GDM1 (cell line): ENCODE data around the gene RNF13.

ENCODE experiments used
- DNase-seq: peaks from one replicate; lab custom pipeline; 2025; lab: John Stamatoyannopoulos, UW

RNF13 gene, protein sequence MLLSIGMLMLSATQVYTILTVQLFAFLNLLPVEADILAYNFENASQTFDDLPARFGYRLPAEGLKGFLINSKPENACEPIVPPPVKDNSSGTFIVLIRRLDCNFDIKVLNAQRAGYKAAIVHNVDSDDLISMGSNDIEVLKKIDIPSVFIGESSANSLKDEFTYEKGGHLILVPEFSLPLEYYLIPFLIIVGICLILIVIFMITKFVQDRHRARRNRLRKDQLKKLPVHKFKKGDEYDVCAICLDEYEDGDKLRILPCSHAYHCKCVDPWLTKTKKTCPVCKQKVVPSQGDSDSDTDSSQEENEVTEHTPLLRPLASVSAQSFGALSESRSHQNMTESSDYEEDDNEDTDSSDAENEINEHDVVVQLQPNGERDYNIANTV

DNA sequence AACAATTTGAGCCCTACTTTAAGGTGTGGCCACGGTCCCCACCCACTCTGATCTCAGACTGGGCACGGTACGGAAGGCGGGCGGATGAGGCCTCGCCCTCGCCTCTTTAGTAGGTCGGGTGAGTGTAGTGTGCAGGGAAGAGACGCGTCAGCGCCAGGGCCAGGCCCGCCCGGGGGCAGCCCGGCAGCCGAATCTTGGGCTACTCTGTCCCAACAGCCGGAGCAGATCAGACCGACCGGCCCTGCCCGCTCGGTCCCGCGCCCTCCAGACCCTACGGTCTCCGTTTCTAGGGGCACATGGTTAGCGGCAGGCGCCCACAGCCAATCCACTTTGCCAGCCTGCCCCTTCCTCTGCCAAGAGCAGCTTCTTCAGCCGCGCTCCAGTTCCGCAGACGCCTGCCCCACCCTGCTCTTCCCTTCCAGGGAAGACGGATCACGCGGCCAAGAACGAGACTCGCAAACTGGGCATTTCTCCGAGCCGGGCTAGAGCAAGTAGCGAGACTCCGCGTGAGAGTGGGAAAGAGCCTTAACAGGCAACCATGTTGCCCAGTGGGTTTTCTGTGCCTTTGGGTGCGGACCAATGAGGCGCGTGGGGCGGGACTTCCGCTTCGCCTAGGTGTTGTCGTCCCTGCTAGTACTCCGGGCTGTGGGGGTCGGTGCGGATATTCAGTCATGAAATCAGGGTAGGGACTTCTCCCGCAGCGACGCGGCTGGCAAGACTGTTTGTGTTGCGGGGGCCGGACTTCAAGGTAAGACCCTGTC, at the start of gene RNF13:
Gene RNF13, plus strand, starts transcription at position 610 of the 761 bp plus-strand sequence. CDS start 32,812 bp downstream, outside the sequence.
- DNase-seq = peak; percentile 89

DNA sequence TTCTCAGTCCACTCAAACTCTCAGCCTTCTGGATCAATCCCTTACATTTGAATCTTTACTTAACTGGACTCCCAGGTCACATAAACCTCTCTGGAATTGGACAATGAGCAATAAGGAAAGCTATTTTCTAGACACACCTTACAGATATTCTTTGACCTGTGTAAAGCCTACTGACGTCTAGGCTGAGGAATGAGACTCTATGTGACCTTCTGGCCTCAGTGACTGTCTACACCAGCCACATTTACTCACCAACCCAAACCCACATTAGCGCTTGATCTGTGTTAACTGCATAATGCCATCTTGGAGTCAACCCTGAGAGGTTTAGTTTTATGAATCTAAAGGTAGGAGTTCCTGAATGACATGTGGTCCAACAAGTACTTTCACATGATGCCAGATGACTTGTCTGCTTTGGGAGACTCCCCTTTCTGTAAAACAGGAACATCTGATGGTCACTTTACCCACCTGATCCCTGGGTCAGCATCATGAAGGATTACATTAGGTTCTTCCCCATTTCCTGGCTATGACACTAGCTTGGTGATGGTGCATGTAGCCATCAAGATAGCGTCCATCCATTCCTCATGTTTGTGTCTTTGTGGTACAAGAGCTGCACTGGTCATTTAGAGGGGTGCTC, 49.3 kb upstream of the RNF13 start:
- DNase-seq = no peak

DNA sequence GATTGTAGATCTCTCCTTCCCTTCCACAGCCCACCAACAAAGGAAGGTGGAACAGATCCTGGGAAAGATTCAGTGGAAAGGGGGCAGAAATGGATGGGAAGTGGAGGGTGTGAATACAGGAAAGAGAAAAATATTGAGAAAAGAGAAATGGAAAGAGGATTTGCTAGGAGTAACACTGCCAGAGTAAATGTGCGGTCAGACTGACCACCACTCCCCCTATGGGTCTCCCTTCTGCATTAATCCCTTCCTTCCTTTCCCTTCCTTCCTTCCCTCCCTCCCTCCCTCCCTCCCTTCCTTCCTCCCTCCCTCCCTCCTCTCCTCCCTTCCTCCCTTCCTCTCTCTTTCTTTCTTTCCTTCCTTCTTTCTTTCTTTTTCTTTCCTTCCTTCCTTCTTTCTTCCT, 48.7 kb upstream of the RNF13 start:
- DNase-seq = no peak

DNA sequence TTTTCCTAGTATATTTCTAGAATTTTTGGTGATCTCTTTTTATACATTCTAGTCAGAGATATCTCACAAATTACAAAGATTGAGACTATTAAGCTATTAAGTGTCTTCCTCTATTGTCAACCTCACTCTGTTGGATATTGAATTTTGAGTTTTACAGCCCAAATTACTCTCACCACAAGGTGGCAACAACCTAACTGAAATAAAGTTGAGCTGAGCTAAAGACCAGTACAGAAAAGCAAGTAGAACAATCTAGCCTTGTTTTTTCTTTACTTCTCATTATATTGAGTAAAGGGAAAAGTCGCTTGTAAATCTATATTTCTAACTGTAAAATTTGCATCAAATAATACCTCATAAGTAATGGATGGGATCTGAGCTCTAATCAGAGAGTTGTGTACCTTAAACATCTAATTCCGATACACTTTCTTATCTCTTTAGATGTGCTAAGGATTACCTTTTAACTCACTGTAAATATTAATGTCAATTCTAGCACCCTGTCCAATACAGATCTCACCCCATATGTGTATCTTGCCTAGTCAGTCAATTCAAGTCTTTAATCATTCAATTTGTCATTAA, 47.2 kb upstream of the RNF13 start:
- peak; percentile 38 for DNase-seq

DNA sequence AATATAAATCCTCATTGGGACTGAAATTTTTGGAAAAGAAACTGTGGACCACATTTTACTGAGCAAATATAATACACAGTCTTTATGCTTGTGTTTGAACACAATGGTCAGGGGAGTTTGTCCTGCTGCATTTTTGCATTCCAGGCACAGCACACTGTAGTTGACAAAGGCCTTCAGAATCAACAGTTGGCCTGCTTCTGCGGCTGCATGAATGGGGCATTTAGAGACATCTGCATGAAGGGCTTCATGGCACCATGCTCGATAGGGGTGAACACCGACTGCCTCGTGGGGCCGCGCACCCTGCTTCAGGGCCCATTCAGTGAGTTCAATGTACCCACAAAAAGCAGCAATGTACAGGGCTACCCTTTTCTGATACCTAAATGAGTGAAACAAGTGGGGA, 45.3 kb upstream of the RNF13 start:
- DNase-seq = no peak

DNA sequence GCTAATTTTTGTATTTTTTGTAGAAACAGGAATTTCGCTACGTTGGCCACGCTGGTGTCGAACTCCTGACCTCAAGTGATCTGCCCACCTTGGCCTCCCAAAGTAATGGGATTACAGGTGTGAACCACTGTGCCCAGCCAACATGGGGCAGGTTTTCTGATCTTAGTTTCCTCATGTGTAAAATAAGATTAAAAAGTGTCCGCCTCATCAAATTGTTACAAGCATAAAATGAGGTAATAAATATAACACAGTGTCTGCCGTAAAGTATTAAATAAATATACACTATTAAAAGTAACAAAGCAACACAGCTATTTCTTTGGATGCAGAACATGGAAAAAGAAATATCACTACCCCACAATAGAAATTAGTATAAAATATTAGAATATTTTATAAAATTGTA, 44.3 kb upstream of the RNF13 start:
- no peak for DNase-seq

DNA sequence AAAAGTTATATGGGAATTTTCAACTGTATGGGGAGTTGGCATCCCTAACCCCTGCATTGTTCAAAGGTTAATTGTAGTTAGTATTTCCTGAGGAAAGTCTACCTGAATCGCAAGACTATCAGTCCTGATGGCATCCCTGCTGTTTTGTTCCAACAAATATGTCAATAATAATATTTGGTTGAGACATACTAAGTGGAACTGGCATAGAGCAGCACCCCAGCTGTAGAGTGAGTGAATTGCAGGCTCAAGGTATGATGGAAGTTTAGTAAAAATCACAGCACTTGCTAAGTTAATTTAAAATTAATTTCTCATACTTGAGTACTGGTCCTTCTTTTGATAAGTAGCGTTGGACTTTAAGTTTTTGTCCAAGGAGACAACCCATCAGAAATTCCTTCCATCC, 42.8 kb upstream of the RNF13 start:
- DNase-seq = no peak

DNA sequence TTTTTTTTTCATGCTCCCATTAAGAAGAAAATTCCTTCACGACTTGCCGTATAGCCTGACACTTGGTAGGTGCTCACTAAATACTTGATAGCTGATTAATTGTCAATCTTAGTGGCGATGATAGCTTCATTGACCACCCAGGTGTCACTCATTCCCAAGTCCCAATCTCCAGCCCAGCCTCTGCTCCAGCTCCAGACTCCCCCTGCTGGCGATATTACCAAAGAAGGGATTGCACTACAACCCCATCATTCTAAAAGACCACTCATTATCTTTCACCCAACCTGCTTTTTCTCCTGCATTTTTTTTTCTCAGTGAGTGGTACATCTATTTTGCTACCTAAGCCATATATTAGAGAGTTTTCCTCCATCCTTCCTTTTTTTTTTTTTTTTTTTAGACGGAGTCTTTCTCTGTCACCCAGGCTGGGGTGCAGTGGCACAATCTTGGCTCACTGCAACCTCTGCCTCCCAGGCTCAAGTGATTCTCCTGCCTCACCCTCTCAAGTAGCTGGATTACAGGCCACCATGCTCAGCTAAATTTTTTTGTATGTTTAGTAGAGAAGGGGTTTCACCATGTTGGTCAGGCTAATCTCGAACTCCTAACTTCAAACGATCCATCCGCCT, 41.3 kb upstream of the RNF13 start:
- DNase-seq = peak; percentile 5

DNA sequence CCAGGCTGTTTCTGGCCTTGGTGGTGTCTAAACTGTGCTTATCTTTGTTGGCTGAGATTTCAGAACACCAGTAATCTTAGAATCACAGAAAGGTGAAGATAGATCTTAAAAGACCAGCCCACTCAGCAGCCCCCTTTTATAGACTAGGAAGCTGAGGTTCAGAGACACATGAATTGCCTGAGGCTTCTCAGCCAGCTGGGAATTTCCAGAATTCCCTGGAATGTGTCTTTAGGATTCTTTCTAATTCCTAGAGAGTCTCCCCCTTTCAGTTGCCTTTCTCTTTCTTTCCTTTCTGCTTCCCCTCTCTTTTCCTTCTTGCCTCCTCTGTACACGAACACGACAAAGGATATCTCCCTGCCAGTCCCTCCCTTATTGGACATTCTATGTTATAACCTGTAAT, 40.2 kb upstream of the RNF13 start:
- no peak for DNase-seq

DNA sequence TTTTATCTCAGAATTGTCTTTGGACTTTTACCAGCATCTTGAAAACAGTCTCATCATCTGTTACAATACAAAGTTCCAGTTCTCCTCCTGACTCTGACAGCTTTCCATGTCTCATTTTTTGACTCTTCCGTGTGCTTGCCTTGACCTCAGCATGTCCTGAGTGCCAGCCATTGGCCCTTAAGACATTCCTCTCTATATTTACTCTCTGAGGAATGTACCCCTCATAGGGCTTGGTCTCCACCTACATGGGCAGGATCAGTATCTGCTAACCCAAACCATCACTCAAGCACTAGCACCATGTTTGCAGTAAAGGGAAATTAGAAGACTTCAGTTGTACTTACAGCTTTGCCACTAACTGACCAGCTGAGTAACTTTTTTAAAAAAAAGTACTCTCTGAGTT, 36.8 kb upstream of the RNF13 start:
- DNase-seq = no peak

DNA sequence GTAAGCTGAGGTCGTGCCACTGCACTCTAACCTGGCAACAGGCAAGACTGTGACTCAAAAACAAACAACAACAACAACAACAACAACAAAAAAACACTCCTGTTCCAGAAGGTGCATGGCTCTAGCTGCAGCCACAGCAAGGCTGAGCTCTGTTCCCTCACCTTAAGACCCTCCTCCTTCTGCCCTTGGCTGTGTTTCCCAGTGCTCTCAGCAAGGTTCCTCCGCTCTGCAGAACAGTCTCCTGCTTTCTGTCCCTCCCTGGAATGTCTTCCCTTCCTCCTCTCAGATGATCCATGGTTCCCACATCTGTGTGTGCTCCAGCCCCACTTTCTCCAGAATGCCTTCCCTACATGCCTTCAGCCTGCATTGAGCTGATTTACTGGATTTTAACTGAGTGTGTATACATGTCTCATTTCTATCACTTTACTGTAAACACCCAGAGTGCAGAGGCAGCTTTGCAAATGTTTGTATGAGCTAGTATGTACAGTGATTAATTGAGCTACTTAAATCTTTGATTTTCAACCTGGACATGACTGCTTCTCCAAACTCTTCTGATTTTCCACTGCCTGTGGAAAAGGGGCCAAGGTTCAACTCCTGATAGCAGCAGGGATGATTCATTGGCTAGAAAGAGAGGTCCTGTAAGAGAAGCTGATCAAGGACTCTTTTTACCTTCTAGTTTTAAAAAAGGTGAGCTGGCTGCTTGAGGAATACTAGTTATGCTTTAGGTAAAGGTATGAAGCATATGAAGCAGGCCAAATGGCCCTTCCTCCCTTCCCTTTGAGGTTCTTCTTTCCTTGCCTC, 35.4 kb upstream of the RNF13 start:
- DNase-seq = no peak

DNA sequence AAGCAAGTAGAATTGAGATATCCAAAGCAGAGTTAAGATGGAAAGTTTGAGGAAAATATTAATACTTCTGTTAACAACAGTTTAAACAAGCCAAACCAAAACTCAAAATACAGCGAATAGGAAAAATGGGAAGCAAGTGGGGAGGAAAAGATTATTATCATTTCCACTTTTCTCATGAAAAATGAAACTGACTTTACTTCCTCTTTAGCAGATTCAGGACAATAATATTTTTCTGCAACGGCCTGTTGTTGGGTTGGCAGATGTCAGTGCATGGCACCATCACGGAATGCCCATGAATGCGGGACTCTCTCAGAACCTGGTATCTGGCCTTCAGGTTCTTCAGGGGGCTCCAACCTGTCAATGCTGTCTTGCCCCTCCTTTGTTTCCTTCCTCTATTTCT, 31.8 kb upstream of the RNF13 start:
- peak; percentile 12 for DNase-seq

DNA sequence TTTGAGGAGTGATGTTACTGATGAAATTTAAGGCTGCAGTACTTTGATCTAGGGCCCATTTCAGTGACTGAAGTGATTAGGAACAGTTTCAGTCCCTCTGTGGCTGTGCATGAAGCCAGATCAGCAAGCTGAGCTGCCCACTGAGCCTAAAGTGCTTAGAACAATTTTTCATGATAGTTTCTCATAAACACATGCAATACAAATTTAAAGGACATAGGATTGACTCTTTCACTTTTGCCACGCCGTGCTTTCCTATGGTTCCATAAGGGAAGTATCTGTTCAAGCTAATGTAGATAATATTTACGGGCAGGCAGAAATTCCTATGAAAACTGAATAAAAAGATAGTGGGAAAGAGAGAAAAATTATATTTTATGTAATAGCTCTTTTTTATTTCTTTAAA, 31.3 kb upstream of the RNF13 start:
- DNase-seq = no peak

DNA sequence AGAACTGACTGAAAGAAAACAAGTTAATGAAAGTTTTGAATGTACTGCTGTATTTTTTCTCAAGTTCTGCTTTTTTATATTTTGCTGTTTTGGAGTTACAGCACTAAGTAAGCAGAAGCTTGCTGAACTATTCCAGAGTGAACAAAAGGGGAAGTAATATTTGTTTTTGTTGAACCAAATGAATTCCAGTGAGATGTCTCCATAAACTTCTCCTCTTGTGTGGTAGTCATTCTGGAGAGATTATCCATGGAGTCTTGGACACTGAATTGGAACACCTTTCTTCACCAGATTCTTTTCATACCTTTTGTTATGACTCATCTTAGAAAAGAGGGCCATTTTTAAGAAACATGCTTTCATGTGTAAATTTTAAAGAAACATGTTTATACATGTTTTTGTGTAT, 29.4 kb upstream of the RNF13 start:
- DNase-seq = peak; percentile 7

DNA sequence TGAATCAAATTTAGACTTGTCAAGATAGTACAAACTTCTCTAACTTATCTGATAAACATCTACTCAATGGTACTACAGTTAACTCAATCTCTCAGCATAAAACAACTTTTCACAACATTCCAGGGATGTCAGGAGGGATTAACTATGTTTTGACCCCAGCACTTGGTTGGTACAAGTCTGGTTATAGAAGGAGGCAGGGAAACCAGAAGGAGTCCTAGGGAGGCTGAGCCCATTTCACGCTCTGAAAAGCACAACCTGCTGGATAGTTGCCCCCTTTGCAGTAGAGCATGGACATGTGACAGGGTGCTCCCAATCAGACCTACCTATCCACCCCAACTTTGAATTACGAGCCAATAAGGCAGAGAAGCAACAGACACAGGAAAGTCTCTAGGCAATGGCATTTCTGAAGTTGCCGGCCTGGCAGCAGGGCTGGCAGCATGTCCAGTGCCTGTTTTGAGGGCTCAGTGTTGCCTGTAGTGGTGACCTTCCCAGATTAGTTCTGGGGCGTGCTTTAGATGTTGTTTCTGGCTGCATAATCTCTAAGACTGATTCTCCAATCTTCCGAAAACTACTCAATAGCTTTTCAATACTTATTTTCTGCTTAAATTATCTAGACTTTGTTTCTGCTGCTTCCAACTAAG, 28.8 kb upstream of the RNF13 start:
- DNase-seq = no peak

DNA sequence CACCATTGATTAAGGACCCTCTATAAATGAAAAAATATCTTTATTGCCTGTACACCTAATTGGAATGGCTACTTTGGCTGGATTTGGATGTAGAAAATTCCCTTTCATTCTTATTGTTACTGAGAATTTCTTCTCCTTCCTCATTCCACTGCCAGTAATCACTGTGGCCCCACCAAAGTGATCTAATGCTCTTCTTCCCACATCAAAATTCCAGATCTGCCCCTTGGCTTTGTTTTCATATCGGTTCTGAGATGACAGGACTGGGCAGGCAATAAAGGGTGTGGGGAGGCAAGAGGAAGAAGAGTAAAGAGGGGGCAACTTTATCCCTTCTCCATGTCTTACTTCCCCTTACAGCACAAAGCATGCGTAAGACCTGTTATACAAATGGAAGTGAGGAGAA, 22.7 kb upstream of the RNF13 start:
- no peak for DNase-seq

DNA sequence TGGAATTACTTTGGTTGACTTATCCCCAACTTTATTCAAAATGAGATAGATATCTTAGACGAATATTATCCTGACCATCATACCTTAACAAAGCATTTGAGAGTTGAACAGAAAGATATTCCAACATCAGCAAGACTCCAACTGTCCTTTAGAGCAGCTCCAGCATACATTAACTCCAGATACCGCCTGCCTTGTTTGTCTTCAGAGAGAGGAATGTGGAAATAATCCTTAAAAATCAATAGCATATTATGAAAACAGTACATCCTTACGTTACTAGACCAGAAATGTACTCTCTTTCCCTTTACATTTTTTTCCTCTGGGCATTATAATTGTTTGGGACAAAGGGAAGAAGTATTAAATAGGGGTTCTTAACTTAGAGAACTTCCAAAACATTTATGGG, 22.3 kb upstream of the RNF13 start:
- DNase-seq = no peak

DNA sequence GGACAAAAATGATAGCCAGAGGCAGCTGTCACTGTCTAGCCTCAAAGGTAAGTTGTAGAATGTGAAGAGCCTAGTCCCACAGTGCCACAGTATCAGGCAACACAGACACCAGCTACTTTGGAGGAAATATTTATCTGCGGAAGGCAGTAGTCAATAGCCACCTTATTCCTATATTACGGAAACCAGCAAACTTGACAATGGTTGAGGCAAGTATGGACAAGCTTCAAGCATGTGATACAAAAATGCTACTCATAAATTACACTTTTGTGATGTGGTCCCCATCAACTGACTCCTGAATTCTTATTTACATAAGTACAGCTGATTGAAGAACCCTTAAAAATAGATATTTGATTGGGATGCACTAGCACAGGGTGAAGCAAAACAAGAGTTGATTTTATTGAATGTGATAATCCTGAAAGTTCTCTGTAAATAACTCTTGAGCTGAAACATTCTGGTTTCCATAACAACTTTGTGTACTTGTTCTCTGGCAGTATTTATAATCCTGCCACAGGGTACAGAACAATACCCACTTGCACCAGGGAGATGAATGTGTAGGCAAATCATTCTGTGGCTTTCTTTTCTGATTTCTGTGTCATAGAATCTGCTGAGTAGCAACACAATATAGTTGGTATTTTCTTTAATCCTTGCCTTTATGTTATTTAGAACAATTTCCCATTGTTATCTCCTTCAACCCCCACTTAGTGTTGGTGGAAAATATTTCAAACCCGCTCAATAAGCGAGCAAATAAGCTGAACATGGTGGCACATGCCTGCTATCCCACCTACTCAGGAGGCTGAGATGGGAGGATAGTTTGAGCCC, 20.4 kb upstream of the RNF13 start, which contains the start of gene ANKUB1:
Gene ANKUB1, minus strand, starts transcription at position 103 of the 819 bp plus-strand sequence. CDS start 188 bp downstream, outside the sequence.
- DNase-seq = no peak

DNA sequence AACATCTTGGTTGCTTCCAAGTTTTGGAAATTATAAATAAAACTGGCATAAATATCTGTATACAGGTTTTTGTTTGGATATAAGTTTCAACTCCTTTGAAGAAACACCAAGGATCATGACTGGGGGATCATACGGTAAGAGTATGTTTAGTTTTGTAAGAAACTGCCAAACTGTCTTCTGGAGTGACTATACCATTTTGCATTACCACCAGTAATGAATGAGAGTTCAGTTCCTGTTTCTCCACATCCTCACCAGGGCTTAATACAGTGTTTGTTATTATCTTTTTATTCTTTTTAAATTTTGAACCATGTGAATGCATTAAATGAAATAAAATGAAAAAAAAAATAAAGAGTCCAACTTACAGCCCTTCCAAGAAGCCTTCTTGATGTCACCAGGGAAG, 17.0 kb upstream of the RNF13 start:
- DNase-seq = no peak

DNA sequence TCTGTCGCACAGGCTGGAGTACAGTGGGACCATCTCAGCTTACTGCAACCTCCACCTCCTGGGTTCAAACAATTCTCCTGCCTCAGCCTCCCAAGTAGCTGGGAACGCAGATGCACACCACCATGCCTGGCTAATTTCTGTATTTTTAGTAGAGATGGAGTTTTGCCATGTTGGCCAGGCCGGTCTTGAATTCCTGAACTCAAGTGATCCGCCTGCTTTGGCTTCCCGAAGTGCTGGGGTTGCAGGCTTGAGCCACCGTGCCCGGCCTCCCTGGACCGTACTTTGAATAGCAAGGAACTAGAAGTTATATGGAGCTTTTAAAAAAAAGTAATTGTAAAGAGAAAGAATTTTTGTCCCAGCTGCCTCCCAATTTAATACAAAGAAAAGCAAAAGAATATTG, 12.3 kb upstream of the RNF13 start:
- no peak for DNase-seq
